HG03571 (cell line): ENCODE results near the gene EFTUD2.

ENCODE experiments used
- ATAC-seq: cut with Tn5 transposase; IDR thresholded peaks from one replicate; pipeline ENCODE4 v1.9.1; 2021; ENCODE audit not compliant: unreplicated experiment

The EFTUD2 gene

DNA sequence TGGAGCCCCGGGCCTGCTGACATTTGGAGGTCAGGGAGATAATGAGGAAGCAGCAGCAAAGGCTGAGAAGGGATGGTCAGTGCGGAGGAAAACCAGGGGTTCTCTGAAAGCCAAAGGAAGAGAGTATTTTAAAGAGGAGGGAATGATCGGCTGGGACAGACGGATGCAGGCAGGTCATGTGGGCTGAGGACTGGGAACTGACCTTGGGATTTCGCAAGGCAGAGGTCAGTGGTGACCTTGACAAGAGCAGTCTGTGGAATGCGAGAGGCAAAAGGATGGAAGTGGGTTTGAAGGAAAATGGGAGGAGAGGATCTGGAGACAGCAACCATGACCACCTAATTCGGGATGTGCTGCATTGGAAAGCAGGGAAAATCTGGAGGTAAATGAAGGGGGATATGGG, 10.2 kb downstream of the EFTUD2 start:
- ATAC-seq = no peak

DNA sequence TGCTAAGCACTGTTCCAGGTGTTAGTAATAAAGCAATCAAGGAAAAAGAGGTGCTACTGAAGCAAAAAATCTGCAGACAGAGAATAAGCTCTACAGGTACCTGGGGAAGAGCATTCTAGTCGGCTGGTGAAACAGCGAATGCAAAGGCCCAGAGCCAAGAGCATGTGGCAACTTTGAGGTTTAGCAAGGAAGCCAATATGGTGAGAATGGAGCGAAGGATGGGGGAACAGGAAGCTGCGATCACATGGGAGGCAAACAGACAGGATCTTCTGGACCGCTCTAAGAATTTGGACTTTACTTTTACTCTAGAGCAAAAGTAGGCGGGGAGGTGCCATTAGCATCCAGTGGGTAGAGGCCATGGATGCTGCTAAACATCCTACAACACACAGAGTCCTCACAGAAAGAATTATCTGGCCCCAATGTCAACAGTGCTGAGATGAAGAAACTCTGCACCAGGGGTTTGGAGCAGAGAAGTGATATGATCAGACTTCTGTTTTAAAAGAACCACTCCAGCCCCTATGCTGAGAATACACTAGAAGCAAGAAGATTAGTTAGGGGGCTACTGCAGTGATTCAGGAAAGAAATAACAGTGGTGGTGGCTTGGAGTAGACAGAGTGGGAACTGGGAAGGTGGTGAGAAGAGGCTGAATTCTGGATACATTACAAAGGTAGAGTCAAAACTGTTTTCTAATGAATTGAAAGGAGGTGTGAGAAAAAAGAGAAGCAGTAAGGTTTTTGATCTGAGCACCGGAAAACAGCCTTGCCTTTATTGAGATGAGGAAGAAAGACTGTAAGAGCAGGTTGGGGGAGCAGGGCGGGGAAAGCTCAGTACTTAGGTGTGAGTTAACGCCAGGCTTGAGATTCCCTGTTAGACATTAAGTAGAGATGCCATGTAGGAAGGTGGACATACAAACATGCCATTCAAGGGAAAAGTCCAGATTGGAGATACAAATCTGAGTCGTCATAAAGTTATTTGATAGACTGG, 11.0 kb downstream of the EFTUD2 start:
- no peak for ATAC-seq

DNA sequence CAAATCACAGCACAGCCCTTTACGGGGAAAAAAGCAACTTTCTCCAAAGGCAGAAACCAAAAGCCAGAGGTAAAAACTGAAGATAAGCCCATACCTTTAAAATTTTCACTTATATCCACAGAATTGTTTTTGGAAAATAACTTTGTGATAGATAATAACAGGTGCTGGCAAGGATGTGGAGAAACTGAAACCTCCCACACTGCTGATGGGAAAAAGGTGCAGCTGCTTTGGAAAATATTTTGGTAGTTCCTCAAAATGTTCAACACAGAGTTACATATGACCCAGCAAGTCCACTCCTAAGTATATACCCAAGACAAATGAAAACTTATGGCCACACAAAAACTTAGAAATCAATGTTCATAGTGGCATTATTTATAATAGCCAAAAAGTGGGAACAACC, 12.2 kb downstream of the EFTUD2 start:
- ATAC-seq = no peak

DNA sequence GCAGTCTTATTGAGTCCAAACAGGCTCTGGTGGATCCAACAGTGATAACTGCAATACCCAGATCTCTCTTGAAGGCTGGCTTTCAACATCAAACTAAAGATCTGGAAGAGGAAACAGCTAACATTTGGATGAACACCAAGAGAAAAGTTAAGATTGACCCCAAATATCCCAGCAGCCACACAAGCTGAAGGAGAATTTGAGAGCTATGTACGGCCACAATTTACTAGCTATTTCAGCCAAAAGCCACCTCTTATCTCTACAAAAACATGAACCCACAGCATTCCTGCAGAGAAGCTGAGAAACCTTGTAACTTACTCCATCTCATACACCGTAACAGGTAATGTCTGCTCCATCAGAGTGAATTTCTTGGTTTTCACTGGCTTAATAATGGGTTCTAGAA, 14.3 kb downstream of the EFTUD2 start:
- ATAC-seq = no peak

DNA sequence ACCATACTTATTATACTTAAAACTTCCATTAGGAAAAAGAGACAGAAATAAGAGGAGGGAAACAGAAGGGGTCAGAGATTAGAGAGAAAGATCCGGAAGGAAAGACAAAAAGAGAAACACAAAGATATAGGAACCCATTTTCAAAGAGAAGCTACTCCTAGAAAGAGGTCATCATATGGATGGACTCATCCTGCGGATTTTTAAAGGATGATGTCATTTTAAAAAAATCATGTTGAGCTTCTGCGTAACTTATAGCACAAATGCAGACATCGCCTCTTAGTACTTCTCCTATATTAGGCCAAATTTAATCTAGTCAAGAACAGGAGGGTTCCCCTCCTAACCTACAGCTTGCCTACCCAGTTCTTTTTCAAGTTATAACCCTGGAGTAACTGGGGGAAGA, 18.1 kb downstream of the EFTUD2 start:
- no peak for ATAC-seq

DNA sequence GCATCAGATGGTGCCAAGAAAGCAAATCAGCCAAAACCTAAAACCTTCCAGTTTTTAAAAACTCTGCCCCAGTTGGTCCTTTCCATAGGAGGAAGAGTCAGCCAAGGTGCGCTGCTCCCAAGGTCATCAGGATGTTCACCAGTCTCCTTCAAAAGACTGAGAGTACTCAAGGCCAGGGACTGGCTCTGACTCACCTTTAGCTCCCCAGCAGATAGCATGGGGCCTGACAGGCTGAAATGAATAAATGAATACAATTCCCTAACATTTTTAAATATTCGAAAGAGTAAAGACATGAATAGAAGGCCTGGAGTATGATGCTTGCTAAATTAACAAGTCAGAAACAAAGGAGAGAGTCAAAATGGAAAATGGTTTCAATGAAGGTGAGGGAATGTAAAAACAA, 19.2 kb downstream of the EFTUD2 start:
- ATAC-seq = no peak

DNA sequence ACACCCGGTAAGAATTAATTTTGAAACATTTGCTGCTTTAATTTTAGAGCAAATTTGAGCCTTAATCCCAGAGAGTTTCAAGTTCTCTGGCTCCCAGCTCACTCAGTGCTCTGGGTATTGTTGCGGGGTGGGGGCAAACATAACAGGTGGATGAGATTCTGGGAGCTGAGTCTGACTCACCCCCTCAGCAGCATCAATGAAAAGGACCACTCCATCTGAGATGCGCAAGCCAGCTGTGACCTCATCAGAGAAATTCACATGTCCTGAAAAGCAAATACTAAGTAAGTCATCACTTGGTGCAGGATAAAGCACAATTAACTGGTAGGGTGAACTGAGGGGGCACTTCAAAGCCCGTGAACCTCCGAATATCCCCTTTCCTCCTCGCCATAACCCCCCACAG, 19.9 kb downstream of the EFTUD2 start:
- no peak for ATAC-seq

DNA sequence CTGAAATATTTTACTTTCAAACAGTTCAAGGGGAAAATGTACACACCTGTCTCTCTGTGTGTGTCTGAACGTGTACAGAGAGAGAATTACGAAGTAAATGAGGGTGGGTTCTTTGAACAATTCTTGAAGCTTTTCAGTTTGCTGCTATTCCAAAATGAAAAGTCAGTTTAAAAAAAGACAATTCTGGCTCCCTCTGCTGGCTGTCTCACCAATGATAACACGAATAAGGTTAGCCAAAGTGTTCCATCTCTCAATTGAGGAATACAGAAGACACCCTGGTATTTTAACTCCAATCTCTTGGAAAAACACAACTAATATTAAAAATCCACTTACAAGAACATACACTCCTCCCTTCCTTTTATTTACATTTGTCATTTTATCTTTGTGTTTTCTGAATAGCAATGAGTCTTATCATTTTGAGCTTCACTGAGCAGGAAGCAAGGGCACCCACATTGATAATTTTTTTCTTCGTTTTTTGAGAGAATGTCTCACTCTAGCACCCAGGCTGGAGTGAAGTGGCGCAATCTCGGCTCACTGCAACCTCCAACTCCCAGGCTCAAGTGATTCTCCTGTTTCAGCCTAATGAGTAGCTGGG, 20.5 kb downstream of the EFTUD2 start:
- no peak for ATAC-seq

DNA sequence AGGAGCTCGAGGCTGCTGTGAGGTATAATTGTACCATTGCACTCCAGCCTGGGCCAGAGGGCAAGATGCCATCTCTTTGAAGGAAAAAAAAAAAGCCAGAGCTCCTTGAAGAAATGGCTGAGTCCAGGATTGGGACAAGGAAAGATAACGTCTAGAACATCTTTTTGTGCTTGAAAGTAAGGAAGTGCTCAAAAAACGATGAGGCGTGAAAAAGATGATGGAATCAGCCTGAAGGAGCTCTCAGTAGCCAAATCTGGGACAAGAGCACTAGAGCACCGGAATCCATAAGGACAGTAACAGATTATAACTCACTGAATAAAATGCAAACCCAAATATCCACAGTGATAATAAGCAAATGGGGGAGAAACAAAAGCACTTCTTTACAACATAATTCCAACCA, 22.1 kb downstream of the EFTUD2 start:
- no peak for ATAC-seq

DNA sequence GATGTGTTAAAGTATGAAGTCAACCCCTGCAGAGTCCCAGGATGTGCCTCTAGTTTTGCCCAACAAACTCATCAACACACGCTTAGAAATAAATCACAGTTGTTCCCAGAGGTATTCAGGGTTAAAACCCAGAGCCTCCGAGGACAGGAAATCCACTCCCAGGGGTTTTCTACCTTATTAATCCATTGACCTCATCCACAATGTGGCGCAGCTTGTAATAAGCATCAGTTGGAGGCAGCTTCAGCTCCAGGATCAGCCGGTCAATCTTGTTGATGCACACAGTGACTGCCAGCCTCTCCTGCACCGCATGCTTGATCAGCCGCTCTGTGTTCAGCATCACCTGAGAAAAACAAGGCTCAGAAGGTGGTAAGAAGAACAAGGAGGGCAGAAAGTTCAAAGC, 23.5 kb downstream of the EFTUD2 start:
- no peak for ATAC-seq

DNA sequence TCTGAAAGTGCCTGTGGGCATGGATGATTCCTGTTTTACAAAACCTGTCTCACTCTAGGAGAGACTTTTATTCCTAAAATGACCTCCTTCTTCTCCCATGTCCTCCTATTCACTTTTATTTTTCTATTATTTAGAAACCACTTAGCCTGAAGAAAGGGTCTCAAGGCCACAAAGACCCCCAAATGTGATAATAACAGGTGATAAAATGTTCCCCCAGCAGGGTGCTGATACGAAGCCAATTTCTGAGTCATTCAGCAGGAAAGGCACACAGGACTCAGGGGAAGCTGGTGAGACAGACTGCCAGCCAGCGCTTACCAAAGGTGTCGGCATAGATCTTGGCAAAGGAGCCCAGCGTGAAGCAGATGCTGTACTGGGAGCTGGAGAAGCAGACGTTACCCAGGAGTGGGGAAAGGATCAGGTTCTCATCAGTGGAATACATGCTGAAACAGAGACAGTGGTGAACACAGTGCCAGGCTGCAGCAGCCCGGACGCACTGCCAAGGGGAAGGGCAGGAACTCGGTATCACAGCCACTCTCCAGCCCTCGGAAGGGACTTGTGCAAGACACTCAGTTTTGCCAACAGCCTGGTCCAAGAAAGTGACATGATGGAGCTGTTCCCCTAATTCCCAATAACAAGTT, 27.0 kb downstream of the EFTUD2 start:
- ATAC-seq = no peak

DNA sequence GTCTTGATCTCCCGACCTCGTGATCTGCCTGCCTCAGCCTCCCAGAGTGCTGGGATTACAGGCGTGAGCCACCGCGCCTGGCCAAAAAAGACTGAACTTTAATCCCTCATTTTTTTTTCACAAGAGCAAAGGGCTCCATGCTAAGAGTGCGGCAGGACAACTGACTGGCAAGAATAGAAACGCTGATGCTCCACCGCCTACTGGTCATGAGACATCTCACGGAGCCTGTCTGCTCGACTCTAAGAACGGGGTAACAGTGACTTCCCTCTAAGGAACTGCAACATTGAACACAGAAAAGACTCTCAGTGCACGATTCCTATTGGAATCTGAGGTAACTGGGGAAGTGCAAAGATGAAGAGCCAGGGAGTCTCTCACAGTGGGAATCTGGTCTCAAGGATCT, 27.7 kb downstream of the EFTUD2 start:
- no peak for ATAC-seq

DNA sequence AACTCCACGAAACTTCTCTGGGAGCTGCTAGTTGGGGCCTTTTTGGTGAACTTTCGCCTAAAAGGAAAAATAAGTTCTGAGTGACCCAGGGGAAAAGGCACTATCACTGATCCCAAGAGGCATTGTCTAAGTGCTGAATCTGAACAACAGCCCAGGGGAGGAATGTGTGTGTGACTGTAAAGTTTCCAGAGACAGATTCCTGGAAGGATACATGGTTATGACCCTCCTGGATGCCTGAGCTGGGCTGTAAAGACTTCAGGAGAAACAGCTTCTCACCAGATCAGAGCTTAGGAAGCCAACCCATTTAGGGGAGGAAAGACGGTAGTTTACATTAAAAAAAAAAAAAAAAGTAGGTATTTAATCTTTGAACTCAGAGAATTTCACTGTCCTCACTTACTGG, 31.4 kb downstream of the EFTUD2 start:
- ATAC-seq = no peak

DNA sequence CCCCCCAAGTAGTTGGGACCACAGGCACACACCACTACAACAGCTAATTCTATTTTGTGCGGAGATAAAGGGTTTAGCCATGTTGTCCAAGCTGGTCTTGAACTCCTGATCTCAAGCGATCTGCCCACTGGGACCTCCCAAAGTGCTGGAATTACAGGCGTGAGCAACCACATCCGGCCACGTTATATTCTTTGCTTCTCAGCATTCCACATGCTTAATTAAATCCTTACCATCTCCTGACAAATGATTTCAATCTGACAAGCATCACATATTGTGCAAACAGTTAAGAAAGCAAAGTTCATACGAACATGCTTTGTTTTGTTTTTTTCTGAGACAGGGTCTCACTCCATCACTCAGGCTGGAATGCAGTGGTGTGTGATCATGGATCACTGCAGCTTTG, 33.3 kb downstream of the EFTUD2 start:
- ATAC-seq = no peak

DNA sequence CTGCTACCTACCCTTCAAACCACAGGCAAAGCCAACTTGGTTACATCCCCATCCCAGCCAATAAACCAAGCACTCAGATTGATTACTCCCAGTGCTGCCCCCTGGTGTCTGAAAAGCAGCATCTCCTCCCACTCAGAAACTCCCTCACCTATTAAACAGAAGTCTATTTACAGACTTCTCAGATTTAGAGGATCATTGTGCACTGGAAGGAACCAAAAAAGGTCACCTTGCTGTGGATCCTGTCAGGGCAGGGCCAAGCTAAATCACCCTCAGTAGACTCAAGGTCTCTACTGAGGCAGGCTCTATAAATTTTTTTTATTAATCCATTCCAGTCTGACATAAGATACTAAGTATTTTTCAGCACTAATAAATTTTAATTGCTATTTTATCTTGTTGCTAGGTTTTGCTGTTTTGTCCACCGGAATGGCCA, 34.0 kb downstream of the EFTUD2 start:
- no peak for ATAC-seq

DNA sequence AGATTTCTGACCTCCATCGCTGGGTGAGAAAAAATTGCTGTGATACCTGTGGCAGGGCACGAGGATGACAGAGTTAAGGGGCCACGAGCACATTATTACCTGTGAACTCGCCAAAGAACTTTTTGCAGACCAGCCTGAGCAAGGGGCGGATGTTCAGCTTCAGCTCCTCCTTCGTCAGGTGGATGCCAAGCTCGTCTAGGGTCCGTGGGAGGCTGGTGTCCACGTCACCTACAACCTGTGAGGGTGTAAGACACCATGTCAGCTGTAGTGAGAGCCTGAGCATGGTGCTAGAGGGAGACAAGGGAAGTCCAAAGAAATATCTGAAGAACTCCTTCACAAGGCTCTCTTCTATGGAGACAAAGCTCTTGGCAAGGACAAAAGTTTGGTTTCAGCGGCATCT, 34.4 kb downstream of the EFTUD2 start:
- ATAC-seq = no peak

DNA sequence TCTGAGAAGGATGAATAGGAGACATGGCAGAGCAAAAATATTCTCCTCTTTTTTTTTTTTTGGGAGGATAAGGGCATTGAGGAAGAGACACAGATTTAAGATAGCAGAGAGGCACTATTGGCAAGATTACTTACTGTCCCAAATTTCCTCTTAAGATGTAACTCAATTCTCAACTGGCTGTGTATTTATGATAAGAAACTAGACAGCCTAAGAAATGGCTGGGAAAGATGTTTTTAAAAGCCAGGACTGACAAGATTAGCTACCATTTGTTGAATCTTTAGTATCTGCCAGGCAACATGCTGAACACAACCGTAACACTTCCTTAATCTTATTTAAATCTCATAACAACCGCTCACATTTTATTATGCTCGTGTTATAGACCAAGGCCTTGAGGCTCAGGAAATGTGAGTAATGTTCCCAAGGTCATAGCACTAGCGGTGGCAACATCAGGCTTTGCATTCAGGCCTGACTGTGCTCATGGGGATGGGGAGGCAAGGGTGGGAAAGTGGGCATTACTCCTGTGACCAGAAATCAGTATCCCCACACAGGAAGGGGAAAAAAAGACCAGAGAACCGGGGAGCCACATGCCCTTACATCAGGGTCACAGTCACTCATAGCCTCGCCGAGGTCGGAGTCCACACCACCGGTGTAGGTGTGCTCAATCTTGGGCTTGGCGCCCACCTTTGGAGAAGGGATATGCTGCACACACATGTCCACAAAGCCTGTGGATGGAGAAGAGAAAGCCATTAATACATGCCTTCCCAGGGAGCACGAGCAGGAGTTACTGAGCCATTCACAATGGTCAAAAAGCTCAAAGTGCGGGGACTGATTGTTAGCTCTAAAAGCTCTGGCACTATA, 36.0 kb downstream of the EFTUD2 start:
- no peak for ATAC-seq

DNA sequence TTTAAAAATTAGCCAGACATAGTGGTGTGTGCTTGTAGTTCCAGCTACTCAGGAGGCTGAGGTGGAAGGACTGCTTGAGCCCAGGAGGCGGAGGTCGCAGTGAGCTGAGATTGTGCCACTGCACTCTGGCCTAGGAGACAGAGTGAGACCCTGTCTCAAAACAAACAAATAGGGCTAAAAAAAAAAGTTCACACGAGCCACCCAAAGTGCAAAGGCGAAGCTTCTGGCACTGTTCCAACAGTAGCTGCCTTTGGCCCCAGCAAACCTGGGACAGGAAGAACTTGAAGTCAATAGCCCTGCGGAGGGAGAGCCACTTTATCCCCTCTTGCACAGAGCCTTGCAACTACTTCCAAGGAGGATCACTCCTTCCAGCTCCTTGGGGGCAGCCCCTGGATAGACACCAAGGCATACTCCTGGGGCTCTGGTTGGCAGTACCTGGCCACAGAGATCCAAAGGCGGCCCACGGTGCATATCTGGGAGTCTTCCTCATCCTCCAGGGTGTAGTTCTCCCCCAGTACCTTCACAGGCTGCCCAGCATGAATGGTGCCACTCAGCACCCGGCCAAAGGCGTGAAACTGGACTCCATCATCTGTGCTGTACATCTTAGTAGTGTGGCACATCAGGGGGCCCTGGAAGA, 36.8 kb downstream of the EFTUD2 start:
- ATAC-seq = no peak

DNA sequence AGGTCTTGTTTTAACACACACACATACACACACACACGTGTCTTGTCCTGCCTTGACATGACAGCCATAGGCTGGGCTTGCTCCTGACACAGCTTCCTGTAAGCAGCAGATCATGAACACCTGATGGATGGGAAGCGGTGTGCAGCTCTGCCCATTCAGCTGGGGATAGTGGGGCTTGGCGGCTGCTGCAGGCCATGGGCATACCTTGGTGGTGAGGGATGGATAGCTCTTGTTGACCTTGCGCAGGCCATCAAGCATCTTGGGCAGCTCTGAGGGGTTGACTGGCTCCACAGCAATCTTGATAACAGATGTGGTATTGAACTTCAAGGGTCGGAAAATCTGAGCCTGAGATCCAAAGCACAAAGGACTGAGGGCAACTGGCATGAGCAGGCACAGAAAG, 39.5 kb downstream of the EFTUD2 start:
- no peak for ATAC-seq

DNA sequence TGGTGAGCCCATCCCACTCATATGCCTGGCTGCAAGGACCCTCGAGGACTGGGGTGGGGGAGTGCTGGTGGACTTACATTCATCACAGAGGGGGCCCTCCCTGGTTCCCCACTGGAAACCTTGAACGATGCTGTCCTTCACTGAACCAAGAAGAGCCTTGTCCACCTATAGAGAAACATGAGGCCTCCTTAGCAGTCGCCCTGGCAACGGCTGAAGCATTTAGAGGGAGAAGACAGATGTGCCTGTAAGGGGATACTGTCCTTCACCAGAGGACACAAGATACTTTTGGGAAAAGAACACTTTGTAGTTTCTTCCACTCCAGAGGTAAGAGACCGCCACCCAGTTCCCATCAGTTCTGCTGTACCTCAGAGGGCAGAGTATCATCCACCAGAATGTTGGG, 45.1 kb downstream of the EFTUD2 start:
- no peak for ATAC-seq

DNA sequence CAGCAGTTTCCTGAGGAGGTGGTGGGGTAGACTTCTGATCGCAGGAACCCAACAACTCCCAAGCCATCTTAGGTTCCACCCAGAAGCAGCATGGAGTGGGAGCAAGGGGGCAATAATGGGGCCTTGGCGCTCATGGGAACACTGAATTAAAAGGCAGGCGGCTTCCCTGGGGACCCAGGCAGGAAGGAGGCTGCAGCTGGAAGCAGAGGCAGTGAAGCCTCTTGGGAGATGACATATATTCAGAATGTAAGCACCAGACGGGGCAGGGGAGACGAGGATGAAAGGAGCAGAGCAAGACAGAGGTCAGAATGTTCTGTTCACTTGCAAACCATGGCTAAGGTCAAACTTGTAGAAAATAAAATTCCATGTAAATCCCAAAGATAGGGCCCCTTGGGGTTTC, 48.6 kb downstream of the EFTUD2 start:
- no peak for ATAC-seq
